ENCODE results near the gene IL36A. TPM values are rescaled to one million over a fixed set of nuclear protein-coding genes. Genes with fewer than 3 reads are reported as not detected.

Gene IL36A
- total and polyA plus RNA-seq, 3 experiments from 2014 or later, result not detected

DNA sequence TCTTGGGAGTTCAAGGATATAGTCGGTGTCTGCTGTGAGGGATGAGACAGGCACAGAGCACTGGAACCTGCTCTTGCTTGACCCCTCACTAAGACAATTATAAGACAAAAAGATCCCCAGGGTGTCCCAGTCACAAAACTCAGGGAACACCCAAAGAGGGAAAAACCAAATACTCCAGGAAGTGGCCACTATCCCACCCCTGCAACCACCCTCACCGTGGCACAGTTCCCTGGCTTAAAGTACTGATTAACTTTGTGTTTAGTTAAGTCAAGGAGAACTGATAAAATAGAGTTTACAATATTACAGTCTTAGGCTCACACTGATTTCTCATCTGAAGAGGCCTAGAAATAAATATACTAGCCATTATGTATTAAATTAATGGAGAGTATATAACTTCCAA, 33.9 kb downstream of the IL36A start:
- H3K36me3 ChIP-seq (ENCODE audit: insufficient read depth, low read length), result no peaks in the 10 kb centered on the region
- H3K36me3 Mint-ChIP-seq, result no peaks in the 10 kb centered on the region
- no peak overlapping the region for H3K4me3 ChIP-seq (ENCODE audit: low read length)
- no peaks in the 10 kb centered on the region for H3K27me3 ChIP-seq (ENCODE audit: insufficient read depth, low read length, poor library complexity, severe bottlenecking)
- no peak overlapping the region for H3K27ac Mint-ChIP-seq
- H3K4me3 Mint-ChIP-seq, result no peak overlapping the region
- no peak overlapping the region for H3K27ac ChIP-seq (ENCODE audit: low read depth, low read length)
- H3K9me3 Mint-ChIP-seq, result peaks cover 0 to 4% (median 0%) of the 10 kb centered on the region in 5 donors
- H3K9me3 ChIP-seq (ENCODE audit: low read length), result no peaks in the 10 kb centered on the region
- H3K27me3 Mint-ChIP-seq, result peaks cover 10 to 30% of the 10 kb centered on the region in 2 donors
- DNase-seq, result no peak
- peaks cover 0 to 6% (median 0%) of the 10 kb centered on the region in 3 donors for H3K4me1 Mint-ChIP-seq
- no peaks in the 10 kb centered on the region for H3K4me1 ChIP-seq (ENCODE audit: insufficient read depth, low read length)
- ChIA-PET CTCF (no interaction called here), POLR2A (no interaction called here)

DNA sequence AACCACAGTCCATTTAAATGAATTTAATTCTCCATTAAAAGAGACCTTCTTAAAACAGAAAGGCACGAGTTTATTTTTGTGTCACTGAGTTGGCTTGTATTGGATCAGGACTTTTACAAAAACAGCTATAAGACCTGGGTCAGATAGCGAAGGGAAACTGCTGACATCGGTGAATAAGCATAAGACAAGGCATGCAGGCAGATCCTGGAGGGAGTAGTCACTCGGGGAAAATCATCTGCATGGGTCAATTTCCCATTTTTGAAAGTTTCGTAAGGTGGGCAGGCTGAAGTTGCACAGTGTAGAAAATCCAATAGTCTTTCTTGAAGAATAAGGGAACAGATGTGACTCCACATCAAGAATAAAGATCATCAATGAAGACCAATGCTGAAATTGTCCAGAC, 34.5 kb downstream of the IL36A start:
- POLR2A ChIA-PET, result no interaction called here

DNA sequence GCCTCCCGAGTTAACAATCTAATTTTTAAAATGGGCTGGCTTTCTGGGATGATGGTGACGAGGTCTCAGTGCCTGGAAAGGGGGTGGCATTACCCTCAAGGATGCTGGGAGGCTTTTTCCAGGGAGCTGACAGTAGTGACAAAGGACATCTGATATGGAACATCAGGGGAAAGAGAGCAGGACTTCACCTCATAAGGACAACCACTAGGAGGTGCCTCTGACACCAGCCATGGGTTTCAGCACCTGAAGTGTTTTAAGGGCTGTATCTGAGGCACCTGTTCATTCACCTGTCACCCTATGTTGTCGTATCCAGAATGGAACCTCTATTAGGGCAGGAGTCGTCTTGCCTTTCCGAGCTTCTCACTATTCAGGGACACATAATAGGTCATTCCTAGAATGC, 36.6 kb downstream of the IL36A start:
- peak overlapping the region in 2 of 8 donors; percentile 41 to 48 for H3K27ac Mint-ChIP-seq
- CTCF ChIA-PET, result no interaction called here
- Histone ChIP-seq H3K27me3 (ENCODE audit: insufficient read depth, low read length, poor library complexity, severe bottlenecking) (no peaks in the 10 kb centered on the region), H3K4me3 (ENCODE audit: low read length) (no peak overlapping the region), H3K27ac (ENCODE audit: low read depth, low read length) (no peak overlapping the region), H3K36me3 (ENCODE audit: insufficient read depth, low read length) (no peaks in the 10 kb centered on the region), H3K4me1 (ENCODE audit: insufficient read depth, low read length) (no peaks in the 10 kb centered on the region), H3K9me3 (ENCODE audit: low read length) (no peaks in the 10 kb centered on the region)
- no peak overlapping the region for H3K4me3 Mint-ChIP-seq
- peaks cover 0 to 4% (median 0%) of the 10 kb centered on the region in 5 donors for H3K9me3 Mint-ChIP-seq
- POLR2A ChIA-PET, result no interaction called here
- H3K27me3 Mint-ChIP-seq, result peaks cover 8 to 23% of the 10 kb centered on the region in 2 donors
- peaks cover 0 to 6% (median 0%) of the 10 kb centered on the region in 3 donors for H3K4me1 Mint-ChIP-seq
- DNase-seq, result no peak
- H3K36me3 Mint-ChIP-seq, result no peaks in the 10 kb centered on the region

More for the DNA sequence above, 34.5 kb downstream of the IL36A start:
- Mint-ChIP-seq H3K36me3 (no peaks in the 10 kb centered on the region), H3K27me3 (peaks cover 9 to 29% of the 10 kb centered on the region in 2 donors), H3K4me1 (peaks cover 0 to 6% (median 0%) of the 10 kb centered on the region in 3 donors), H3K4me3 (no peak overlapping the region), H3K9me3 (peaks cover 0 to 4% (median 0%) of the 10 kb centered on the region in 5 donors), H3K27ac (no peak overlapping the region)
- DNase-seq, result no peak
- no peak overlapping the region for H3K4me3 ChIP-seq (ENCODE audit: low read length)
- H3K27ac ChIP-seq (ENCODE audit: low read depth, low read length), result no peak overlapping the region
- CTCF ChIA-PET, result no interaction called here
- H3K9me3 ChIP-seq (ENCODE audit: low read length), result no peaks in the 10 kb centered on the region
- H3K36me3 ChIP-seq (ENCODE audit: insufficient read depth, low read length), result no peaks in the 10 kb centered on the region
- no peaks in the 10 kb centered on the region for H3K4me1 ChIP-seq (ENCODE audit: insufficient read depth, low read length)
- no peaks in the 10 kb centered on the region for H3K27me3 ChIP-seq (ENCODE audit: insufficient read depth, low read length, poor library complexity, severe bottlenecking)

DNA sequence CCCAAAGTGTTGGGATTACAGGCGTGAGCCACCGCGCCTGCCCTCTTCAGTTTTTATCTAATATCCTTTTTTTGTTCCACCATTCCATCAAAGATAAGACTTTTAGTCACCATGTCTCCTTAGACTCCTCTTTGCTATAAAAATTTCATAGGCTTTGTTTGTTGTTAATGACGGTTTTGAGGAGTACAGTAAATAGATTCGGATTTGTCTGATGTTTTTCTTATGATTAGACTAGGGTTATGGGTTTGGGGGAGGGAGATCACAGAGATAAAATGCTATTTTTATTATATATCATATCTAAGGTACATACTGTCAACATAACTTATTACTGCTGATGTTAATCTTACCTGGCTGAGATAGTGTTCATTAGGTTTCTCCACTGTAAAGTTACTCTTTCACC, 41.2 kb downstream of the IL36A start:
- no peak for DNase-seq
- no peaks in the 10 kb centered on the region for H3K27me3 ChIP-seq (ENCODE audit: insufficient read depth, low read length, poor library complexity, severe bottlenecking)
- no peak overlapping the region for H3K27ac ChIP-seq (ENCODE audit: low read depth, low read length)
- no peaks in the 10 kb centered on the region for H3K36me3 ChIP-seq (ENCODE audit: insufficient read depth, low read length)
- Mint-ChIP-seq H3K9me3 (peaks cover 0 to 4% (median 0%) of the 10 kb centered on the region in 5 donors), H3K36me3 (peaks cover 0 to 3% (median 0%) of the 10 kb centered on the region in 3 donors), H3K27me3 (peaks cover 8 to 30% of the 10 kb centered on the region in 2 donors), H3K27ac (no peak overlapping the region), H3K4me3 (no peak overlapping the region), H3K4me1 (no peaks in the 10 kb centered on the region)
- H3K9me3 ChIP-seq (ENCODE audit: low read length), result no peaks in the 10 kb centered on the region
- CTCF ChIA-PET, result no interaction called here
- no peaks in the 10 kb centered on the region for H3K4me1 ChIP-seq (ENCODE audit: insufficient read depth, low read length)
- POLR2A ChIA-PET, result no interaction called here
- H3K4me3 ChIP-seq (ENCODE audit: low read length), result no peak overlapping the region

DNA sequence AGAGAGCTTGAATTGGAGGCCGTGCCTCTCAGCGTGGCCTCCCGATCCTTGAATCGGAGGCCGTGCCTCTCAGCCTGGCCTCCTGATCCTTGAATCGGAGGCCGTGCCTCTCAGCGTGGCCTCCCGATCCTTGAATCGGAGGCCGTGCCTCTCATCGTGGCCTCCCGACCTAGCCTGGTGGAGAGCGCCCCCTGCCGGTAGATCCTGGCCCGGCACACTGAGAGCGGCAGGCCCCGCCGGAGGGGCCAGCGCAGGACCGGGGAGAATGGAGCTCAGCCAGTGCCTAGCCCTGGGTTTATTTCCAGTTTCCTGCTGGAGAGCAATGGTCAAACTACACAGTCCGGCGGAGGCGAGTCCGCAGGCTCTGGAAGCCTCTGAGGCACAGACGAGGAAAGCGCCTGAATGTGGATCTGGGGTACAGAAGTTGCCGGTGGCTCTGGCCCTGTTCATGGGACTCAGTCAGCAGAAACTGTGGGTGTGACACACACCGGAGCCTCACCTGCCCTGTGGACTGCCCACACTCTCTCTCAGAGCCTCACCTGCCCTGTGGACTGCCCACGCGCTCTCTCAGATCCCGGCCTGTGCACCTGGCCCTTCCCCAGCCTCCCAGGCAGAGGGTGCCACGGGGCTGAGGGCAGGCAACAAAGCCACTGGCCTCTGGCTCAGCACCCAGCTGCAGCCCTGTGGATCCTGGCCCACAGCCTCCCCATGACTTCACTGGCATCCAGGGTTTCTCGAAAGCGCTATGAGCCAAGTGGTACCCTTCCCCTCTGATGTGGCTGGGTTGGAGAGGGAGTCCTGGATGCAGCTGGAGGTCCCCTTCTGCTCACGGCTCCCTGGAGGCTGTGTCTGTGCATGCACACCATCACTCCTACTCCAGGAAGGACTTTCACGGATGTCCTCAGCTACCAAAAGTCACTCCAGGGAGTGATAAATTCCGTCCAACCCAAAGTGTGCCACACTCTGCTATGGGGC, 45.9 kb downstream of the IL36A start:
- Histone ChIP-seq H3K4me1 (ENCODE audit: insufficient read depth, low read length) (no peaks in the 10 kb centered on the region), H3K9me3 (ENCODE audit: low read length) (peaks cover 4% of the 10 kb centered on the region), H3K4me3 (ENCODE audit: low read length) (no peak overlapping the region), H3K27me3 (ENCODE audit: insufficient read depth, low read length, poor library complexity, severe bottlenecking) (no peaks in the 10 kb centered on the region), H3K36me3 (ENCODE audit: insufficient read depth, low read length) (no peaks in the 10 kb centered on the region), H3K27ac (ENCODE audit: low read depth, low read length) (no peak overlapping the region)
- CTCF ChIA-PET, result no interaction called here
- Mint-ChIP-seq H3K4me1 (peaks cover 2 to 8% (median 4%) of the 10 kb centered on the region in 3 donors), H3K36me3 (peaks cover 0 to 3% (median 0%) of the 10 kb centered on the region in 3 donors), H3K27ac (no peak overlapping the region), H3K4me3 (no peak overlapping the region), H3K27me3 (peaks cover 12 to 31% of the 10 kb centered on the region in 2 donors), H3K9me3 (peaks cover 0 to 13% (median 10%) of the 10 kb centered on the region in 5 donors)
- DNase-seq, result no peak
- POLR2A ChIA-PET, result no interaction called here

DNA sequence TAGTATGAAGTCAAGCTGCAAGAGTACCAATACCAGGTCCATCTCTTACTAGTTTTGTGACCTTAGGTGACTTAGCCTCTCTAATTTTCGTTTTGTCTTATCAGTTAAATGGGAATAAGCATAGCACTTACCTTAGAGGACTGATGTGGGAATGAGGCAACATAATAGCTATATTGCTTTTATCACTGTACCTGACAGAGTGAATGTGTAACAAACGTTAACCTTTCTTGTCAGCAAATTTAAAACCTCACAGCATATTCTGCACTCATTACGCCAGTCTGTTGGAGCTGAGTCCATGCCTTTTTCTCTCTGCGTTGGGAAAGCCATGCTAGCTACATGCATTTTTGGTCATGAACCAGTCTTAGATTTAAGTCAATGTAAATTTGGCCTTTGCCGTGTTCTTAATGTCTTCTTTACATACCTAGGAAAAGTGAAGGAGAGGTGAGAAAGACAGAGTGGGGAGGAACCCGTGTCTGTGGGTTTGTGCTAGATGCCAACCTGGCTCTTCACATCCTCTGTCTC, 47.2 kb downstream of the IL36A start, which contains the start of gene IL36B:
TSS of gene IL36B (minus strand) at position 472 of the 522 bp plus-strand sequence.
- Mint-ChIP-seq H3K4me1 (peaks cover 2 to 8% (median 4%) of the 10 kb centered on the region in 3 donors), H3K4me3 (no peak within 1 kb of the TSS), H3K36me3 (peaks cover 0 to 3% (median 0%) of the 10 kb centered on the region in 3 donors), H3K27me3 (peaks cover 9 to 19% of the 10 kb centered on the region in 2 donors), H3K27ac (no peak within 1 kb of the TSS), H3K9me3 (peaks cover 0 to 14% (median 11%) of the 10 kb centered on the region in 5 donors)
- Histone ChIP-seq H3K4me1 (ENCODE audit: insufficient read depth, low read length) (no peaks in the 10 kb centered on the region), H3K9me3 (ENCODE audit: low read length) (peaks cover 4% of the 10 kb centered on the region), H3K27ac (ENCODE audit: low read depth, low read length) (no peak within 1 kb of the TSS), H3K27me3 (ENCODE audit: insufficient read depth, low read length, poor library complexity, severe bottlenecking) (no peaks in the 10 kb centered on the region), H3K4me3 (ENCODE audit: low read length) (no peak within 1 kb of the TSS), H3K36me3 (ENCODE audit: insufficient read depth, low read length) (no peaks in the 10 kb centered on the region)
- ChIA-PET CTCF (no interaction called here), POLR2A (no interaction called here)
- DNase-seq, result no peak

DNA sequence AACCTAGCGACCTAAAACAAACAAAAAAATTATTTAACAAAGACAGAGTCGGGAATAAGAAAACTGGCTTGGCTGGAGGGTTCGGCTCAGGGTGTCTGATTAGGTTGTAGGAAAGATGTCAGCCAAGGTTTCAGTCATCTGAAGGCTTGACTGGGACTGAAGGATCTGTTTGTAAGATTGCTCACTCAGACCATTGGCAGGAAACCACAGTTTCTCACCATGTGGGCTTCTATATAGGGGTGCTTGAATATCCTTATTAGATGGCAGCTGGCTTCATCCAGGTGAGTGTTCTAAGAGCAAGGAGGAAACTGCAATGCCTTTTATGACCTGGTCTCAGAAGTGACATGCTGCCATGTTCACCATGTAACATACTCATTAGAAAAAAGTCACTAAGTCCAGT, 48.4 kb downstream of the IL36A start:
- Mint-ChIP-seq H3K4me1 (peaks cover 2 to 8% (median 4%) of the 10 kb centered on the region in 3 donors), H3K9me3 (peaks cover 0 to 14% (median 11%) of the 10 kb centered on the region in 5 donors), H3K27ac (no peak overlapping the region), H3K4me3 (no peak overlapping the region), H3K36me3 (peaks cover 0 to 3% (median 0%) of the 10 kb centered on the region in 3 donors), H3K27me3 (peaks cover 9 to 16% of the 10 kb centered on the region in 2 donors)
- ChIA-PET POLR2A (no interaction called here), CTCF (no interaction called here)
- no peak overlapping the region for H3K27ac ChIP-seq (ENCODE audit: low read depth, low read length)
- H3K36me3 ChIP-seq (ENCODE audit: insufficient read depth, low read length), result no peaks in the 10 kb centered on the region
- no peaks in the 10 kb centered on the region for H3K27me3 ChIP-seq (ENCODE audit: insufficient read depth, low read length, poor library complexity, severe bottlenecking)
- H3K9me3 ChIP-seq (ENCODE audit: low read length), result peaks cover 4% of the 10 kb centered on the region
- no peaks in the 10 kb centered on the region for H3K4me1 ChIP-seq (ENCODE audit: insufficient read depth, low read length)
- no peak for DNase-seq
- no peak overlapping the region for H3K4me3 ChIP-seq (ENCODE audit: low read length)

DNA sequence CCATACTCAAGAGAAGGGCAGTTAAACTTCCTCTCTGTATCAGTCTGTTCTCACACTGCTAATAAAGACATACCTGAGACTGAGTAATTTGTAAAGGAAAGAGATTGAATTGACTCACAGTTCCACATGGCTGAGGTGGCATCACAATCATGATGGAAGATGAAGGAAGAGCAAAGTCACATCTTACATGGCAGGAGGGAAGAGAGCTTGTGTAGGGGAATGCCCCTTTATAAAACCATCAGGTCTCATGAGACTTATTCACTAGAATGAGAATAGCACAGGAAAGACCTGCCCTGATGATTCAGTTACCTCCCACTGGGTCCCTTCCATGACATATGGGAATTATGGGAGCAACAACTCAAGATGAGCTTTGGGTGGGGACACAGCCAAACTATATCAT, 48.8 kb downstream of the IL36A start:
- DNase-seq, result no peak
- POLR2A ChIA-PET, result no interaction called here
- Mint-ChIP-seq H3K4me3 (no peak overlapping the region), H3K36me3 (peaks cover 0 to 3% (median 0%) of the 10 kb centered on the region in 3 donors), H3K9me3 (peaks cover 0 to 14% (median 11%) of the 10 kb centered on the region in 5 donors), H3K27me3 (peaks cover 9 to 13% of the 10 kb centered on the region in 2 donors), H3K27ac (no peak overlapping the region), H3K4me1 (peaks cover 2 to 8% (median 4%) of the 10 kb centered on the region in 3 donors)
- CTCF ChIA-PET, result no interaction called here
- Histone ChIP-seq H3K27ac (ENCODE audit: low read depth, low read length) (no peak overlapping the region), H3K4me3 (ENCODE audit: low read length) (no peak overlapping the region), H3K27me3 (ENCODE audit: insufficient read depth, low read length, poor library complexity, severe bottlenecking) (no peaks in the 10 kb centered on the region), H3K4me1 (ENCODE audit: insufficient read depth, low read length) (no peaks in the 10 kb centered on the region), H3K36me3 (ENCODE audit: insufficient read depth, low read length) (no peaks in the 10 kb centered on the region), H3K9me3 (ENCODE audit: low read length) (peaks cover 4% of the 10 kb centered on the region)

Data from CD8-positive, alpha-beta memory T cell (primary cell).